Stimulated activated CD4-positive, alpha-beta T cell treated with anti-CD3 and anti-CD28 coated beads, Interleukin-2, amount 100 ng/mL, for 4 hours (primary cell): ENCODE results near the gene FHAD1.
A peak's percentile ranks its signal among the peaks of the same experiment; 100 is the strongest.

ENCODE experiments used
- DNase-seq: peaks from one replicate; pipeline ENCODE4 v3.0.0-alpha.2; 2020; ENCODE audit warnings: low read depth

The FHAD1 gene

GRCh38 chr1:15248216-15248615 is 1.2 kb downstream of the FHAD1 start:
- DNase-seq = no peak

- peak; percentile 29 for DNase-seq
These were observed 2.1 kb downstream of the FHAD1 start for GRCh38 chr1:15249081-15249480.

- no peak for DNase-seq
These were observed 5.1 kb downstream of the FHAD1 start for GRCh38 chr1:15251857-15252835.

GRCh38 chr1:15254559-15254958 is 7.5 kb downstream of the FHAD1 start:
- no peak for DNase-seq

GRCh38 chr1:15255582-15256149 is 8.6 kb downstream of the FHAD1 start:
- DNase-seq = no peak

GRCh38 chr1:15256584-15256983 is 9.6 kb downstream of the FHAD1 start:
- DNase-seq = no peak

GRCh38 chr1:15257309-15257708 is 10.3 kb downstream of the FHAD1 start:
- no peak for DNase-seq

GRCh38 chr1:15258833-15259621 is 12.0 kb downstream of the FHAD1 start:
- DNase-seq = no peak

GRCh38 chr1:15259622-15260007 is 12.6 kb downstream of the FHAD1 start:
- no peak for DNase-seq

GRCh38 chr1:15260418-15261154 is 13.6 kb downstream of the FHAD1 start:
- DNase-seq = no peak

GRCh38 chr1:15261155-15262002 is 14.4 kb downstream of the FHAD1 start:
- no peak for DNase-seq

- DNase-seq = no peak
These were observed 15.0 kb downstream of the FHAD1 start for GRCh38 chr1:15262003-15262377.

- DNase-seq = no peak
These were observed 15.7 kb downstream of the FHAD1 start for GRCh38 chr1:15262706-15263105.

- DNase-seq = no peak
These were observed 17.7 kb downstream of the FHAD1 start for GRCh38 chr1:15264769-15265168.

- no peak for DNase-seq
These were observed 24.2 kb downstream of the FHAD1 start for GRCh38 chr1:15271196-15271595.

- DNase-seq = peak; percentile 14
These were observed 25.2 kb downstream of the FHAD1 start for GRCh38 chr1:15272009-15272781.

- DNase-seq = no peak
These were observed 25.7 kb downstream of the FHAD1 start for GRCh38 chr1:15272782-15273127.

GRCh38 chr1:15273274-15273673 is 26.3 kb downstream of the FHAD1 start:
- no peak for DNase-seq

GRCh38 chr1:15275921-15276683 is 29.1 kb downstream of the FHAD1 start:
- DNase-seq = no peak
